Stimulated activated memory B cell treated with anti-CD40 and anti-IgM and Interleukin-4, amounts not matched to agents 10 μg/mL and 1 μg/mL and 100 μg/mL, for 72 hours (primary cell): Measurements from ENCODE around the gene FOXD2.

Source experiments
- ATAC-seq: fragments of 150-1000 bp; cut with Tn5 transposase; 2 replicates; pipeline ENCODE4 v1.10.0; 2021
- H3K27ac Mint-ChIP-seq: one replicate; pipeline ENCODE4 v1.8.0; 2022; ENCODE audit warnings: mild to moderate bottlenecking, mixed read lengths
- H3K27me3 Mint-ChIP-seq: one replicate; pipeline ENCODE4 v1.8.0; 2022; ENCODE audit warnings: mixed read lengths
- H3K36me3 Mint-ChIP-seq: one replicate; pipeline ENCODE4 v1.8.0; 2022; ENCODE audit warnings: mixed read lengths
- H3K4me1 Mint-ChIP-seq: one replicate; pipeline ENCODE4 v1.8.0; 2022; ENCODE audit warnings: mixed read lengths
- H3K4me3 Mint-ChIP-seq: one replicate; pipeline ENCODE4 v1.8.0; 2022; ENCODE audit warnings: mild to moderate bottlenecking, moderate library complexity, mixed read lengths
- H3K9me3 Mint-ChIP-seq: one replicate; pipeline ENCODE4 v1.8.0; 2022; ENCODE audit warnings: mixed read lengths

The FOXD2 gene

GRCh38 chr1:47437447-47438164, at the start of gene FOXD2:
TSS of gene FOXD2 (plus strand) at chr1:47438044. CDS start at chr1:47438136, 92 bp downstream.
- H3K4me3 Mint-ChIP-seq, result peak within 1 kb of the TSS; percentile 94
- no peaks in the 10 kb centered on the region for H3K9me3 Mint-ChIP-seq
- peaks cover 26% of the 10 kb centered on the region for H3K4me1 Mint-ChIP-seq
- H3K27ac Mint-ChIP-seq, result peak within 1 kb of the TSS; percentile 62
- peaks cover 27% of the 10 kb centered on the region for H3K27me3 Mint-ChIP-seq
- ATAC-seq, result peak; percentile 93
- no peaks in the 10 kb centered on the region for H3K36me3 Mint-ChIP-seq

- peaks cover 6% of the 10 kb centered on the region for H3K4me1 Mint-ChIP-seq
- H3K9me3 Mint-ChIP-seq, result no peaks in the 10 kb centered on the region
- no peaks in the 10 kb centered on the region for H3K36me3 Mint-ChIP-seq
- peaks cover 23% of the 10 kb centered on the region for H3K27me3 Mint-ChIP-seq
- peak; percentile 41 for ATAC-seq
- no peak overlapping the region for H3K4me3 Mint-ChIP-seq
- no peak overlapping the region for H3K27ac Mint-ChIP-seq
These were observed 49.0 kb upstream of the FOXD2 start for GRCh38 chr1:47388891-47389238.

DNA sequence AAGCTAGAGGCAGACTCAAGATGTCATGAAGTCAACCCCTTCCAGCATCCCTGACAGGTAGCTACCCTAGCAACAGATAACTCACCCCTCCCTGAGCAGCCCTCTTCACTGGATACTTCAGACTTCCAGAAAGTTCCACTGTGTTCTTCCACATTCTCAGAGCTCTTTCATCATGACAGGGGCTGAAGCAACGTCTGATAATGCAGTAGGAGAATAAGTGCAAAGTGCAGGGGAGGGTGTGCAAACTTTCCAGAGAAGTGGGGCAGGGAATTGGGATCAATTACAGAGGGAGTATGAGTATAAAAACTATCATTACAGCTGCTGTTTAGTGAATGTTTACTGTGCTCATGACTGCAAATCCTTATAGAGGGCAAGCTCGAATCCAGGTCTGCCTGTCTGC, 48.1 kb upstream of the FOXD2 start:
- Mint-ChIP-seq H3K27me3 (peaks cover 31% of the 10 kb centered on the region), H3K9me3 (no peaks in the 10 kb centered on the region), H3K36me3 (no peaks in the 10 kb centered on the region), H3K4me1 (peaks cover 6% of the 10 kb centered on the region), H3K27ac (no peak overlapping the region), H3K4me3 (no peak overlapping the region)
- no peak for ATAC-seq

GRCh38 chr1:47390843-47391242, 47.0 kb upstream of the FOXD2 start:
- no peaks in the 10 kb centered on the region for H3K9me3 Mint-ChIP-seq
- peaks cover 6% of the 10 kb centered on the region for H3K4me1 Mint-ChIP-seq
- peaks cover 42% of the 10 kb centered on the region for H3K27me3 Mint-ChIP-seq
- H3K36me3 Mint-ChIP-seq, result no peaks in the 10 kb centered on the region
- ATAC-seq, result no peak
- H3K4me3 Mint-ChIP-seq, result no peak overlapping the region
- H3K27ac Mint-ChIP-seq, result no peak overlapping the region

DNA sequence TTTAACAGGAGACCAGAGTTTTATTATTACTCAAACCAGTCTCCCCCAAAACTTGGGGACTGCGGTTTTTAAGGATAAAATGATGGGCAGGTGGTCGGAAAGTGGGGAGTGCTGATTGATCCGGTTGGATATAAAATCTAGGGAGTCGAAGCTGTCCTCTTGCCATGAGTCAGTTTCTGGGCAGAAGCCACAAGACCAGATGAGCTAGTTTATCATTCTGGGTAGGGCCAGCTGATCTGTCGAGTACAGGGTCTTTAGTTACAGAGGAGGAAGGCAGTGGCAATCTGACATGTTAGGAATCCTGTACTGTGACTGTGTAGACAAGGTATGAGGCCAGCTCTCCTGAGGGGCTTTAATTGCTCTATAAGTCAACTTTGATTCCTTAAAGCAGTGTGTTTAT, 44.7 kb upstream of the FOXD2 start:
- no peak overlapping the region for H3K4me3 Mint-ChIP-seq
- no peaks in the 10 kb centered on the region for H3K9me3 Mint-ChIP-seq
- ATAC-seq, result no peak
- no peak overlapping the region for H3K27ac Mint-ChIP-seq
- peaks cover 6% of the 10 kb centered on the region for H3K4me1 Mint-ChIP-seq
- peaks cover 53% of the 10 kb centered on the region for H3K27me3 Mint-ChIP-seq
- H3K36me3 Mint-ChIP-seq, result no peaks in the 10 kb centered on the region

DNA sequence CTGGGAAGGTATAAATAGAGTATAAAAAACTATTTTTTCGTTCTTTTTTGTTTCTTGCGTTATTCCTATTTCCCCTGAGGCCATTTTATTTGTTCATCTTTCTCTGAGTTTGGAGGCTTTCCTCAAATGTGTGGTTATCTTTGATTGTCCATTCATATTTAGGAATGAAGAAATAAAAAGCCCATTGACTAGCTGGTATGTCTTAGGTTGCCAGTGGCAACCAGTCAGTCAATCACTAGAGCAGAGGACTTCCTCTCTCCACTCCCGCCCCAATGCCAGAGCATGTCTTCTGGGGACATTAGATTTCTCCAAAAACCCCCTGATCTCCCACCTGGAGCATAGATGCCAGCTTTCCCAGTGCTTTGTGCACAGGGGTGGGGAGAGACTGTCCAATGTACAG, 42.4 kb upstream of the FOXD2 start:
- Mint-ChIP-seq H3K36me3 (no peaks in the 10 kb centered on the region), H3K27ac (no peak overlapping the region), H3K4me3 (no peak overlapping the region), H3K9me3 (no peaks in the 10 kb centered on the region), H3K27me3 (peaks cover 53% of the 10 kb centered on the region), H3K4me1 (no peaks in the 10 kb centered on the region)
- ATAC-seq, result no peak

DNA sequence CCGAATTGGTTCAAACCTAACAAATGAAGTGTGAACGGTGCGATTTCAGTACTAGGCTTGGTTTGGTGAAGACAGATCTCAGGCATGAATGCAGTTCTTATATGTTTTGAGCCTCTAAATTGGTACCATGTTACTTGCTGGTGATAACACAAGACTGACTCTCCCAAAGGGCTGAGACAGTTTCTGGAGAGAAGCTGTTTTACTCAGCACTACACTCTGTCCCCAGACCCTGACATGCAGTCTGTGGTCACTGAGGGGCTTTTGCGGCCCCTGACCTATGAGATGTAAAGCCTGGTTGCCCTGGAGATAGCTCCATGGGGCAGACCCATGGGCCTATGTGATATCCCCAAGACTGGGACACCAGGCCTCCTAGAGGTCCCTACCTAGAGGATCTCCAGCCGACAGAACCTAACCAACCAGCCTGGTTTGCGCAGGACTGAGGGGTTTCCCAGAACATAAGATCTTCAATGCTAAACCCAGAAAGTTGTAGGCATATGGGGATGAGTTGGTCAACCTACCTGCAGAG, 41.1 kb upstream of the FOXD2 start:
- peaks cover 61% of the 10 kb centered on the region for H3K27me3 Mint-ChIP-seq
- no peaks in the 10 kb centered on the region for H3K36me3 Mint-ChIP-seq
- no peak overlapping the region for H3K4me3 Mint-ChIP-seq
- no peak overlapping the region for H3K27ac Mint-ChIP-seq
- no peaks in the 10 kb centered on the region for H3K4me1 Mint-ChIP-seq
- no peak for ATAC-seq
- no peaks in the 10 kb centered on the region for H3K9me3 Mint-ChIP-seq

DNA sequence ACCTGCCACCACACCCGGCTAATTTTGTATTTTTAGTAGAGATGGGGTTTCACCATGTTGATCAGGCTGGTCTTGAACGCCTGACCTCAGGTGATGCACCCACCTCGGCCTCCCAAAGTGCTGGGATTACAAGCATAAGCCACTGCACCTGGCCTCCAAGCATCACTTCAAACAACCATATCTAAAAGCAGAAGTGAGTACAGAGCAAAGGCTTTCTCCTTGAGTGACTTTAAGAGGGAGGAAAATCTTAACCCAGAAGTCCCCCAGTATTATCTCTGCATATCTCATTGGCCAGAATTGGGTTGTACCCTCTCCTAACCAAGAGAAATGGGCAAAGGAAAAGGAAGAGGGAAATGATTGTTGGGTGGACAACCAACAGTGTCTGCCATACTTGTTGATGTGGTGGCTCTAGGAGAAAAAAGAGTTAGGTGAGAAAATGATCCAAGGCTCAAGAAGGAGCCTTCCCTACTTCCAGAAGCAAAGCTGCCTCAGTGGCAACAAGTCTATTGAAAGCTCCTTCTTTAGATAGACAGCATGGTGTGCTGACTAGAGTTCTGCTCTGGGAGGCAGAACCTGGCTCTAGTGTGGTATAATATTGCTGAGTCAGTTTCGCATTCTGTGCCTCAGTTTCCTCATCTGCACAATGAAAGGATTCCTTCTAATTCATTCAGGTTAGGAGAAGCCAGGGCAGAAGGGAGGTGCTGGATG, 38.6 kb upstream of the FOXD2 start:
- Mint-ChIP-seq H3K27ac (no peak overlapping the region), H3K4me3 (no peak overlapping the region), H3K4me1 (no peaks in the 10 kb centered on the region), H3K9me3 (no peaks in the 10 kb centered on the region), H3K27me3 (peaks cover 53% of the 10 kb centered on the region), H3K36me3 (no peaks in the 10 kb centered on the region)
- ATAC-seq, result peak; percentile 72

DNA sequence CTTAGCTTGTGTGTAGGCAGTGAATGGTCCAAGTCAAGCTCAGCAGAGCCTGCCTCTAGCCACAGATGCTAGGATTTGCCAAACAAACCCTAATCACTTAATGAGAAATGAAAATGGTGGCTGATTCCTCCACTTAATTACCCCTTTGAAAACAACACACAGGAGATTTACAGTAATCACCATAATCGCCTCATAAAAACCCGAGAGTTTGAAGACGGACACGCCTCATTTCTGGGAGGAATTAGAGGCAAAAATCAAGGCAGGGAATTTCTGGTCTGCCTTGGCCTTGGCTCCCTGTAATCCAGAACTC, 38.0 kb upstream of the FOXD2 start:
- no peaks in the 10 kb centered on the region for H3K4me1 Mint-ChIP-seq
- peaks cover 53% of the 10 kb centered on the region for H3K27me3 Mint-ChIP-seq
- no peak for ATAC-seq
- no peak overlapping the region for H3K4me3 Mint-ChIP-seq
- H3K9me3 Mint-ChIP-seq, result no peaks in the 10 kb centered on the region
- H3K27ac Mint-ChIP-seq, result no peak overlapping the region
- no peaks in the 10 kb centered on the region for H3K36me3 Mint-ChIP-seq

DNA sequence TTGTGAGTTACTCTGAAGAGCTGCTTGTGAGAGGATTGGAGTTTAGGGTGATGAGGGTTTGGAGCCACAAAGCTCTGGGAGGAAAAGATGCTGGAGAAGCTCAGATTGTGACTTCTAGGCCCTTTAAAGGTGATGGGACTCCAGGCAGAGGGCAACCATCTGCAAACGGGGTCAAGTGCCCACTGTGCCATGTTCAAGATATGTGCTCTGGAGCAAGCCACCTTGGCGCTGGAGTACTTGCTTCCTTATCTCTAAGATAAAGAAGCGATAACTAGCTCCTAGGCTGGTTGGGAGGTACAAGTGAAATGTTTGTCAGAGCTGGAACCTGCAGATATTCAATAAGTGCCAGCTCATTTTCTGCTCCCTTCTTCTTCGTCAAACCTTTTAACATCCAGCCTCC, 36.1 kb upstream of the FOXD2 start:
- Mint-ChIP-seq H3K27ac (no peak overlapping the region), H3K4me1 (no peaks in the 10 kb centered on the region), H3K9me3 (no peaks in the 10 kb centered on the region), H3K27me3 (peaks cover 48% of the 10 kb centered on the region), H3K36me3 (no peaks in the 10 kb centered on the region), H3K4me3 (no peak overlapping the region)
- no peak for ATAC-seq

DNA sequence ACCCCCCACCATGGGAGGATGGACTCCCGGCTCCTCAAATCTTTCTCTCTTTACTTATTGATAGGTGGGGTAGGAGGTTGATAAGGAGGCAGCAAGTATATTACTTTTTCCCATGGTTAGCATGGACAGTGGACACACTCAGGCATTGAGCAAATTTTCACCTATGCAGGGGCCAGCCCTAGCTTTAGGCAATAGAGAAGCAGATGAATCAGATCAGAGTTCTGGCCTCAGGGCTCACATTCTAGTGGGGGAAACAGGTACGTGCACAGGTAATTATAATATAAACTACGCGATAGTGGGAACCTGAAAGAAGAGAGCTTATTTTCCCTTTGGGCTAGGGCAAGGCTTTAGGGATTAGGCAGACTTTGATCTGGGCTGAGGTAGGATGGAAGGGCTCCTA, 35.3 kb upstream of the FOXD2 start:
- no peak for ATAC-seq
- Mint-ChIP-seq H3K36me3 (no peaks in the 10 kb centered on the region), H3K27ac (no peak overlapping the region), H3K4me3 (no peak overlapping the region), H3K27me3 (peaks cover 41% of the 10 kb centered on the region), H3K4me1 (no peaks in the 10 kb centered on the region), H3K9me3 (no peaks in the 10 kb centered on the region)

DNA sequence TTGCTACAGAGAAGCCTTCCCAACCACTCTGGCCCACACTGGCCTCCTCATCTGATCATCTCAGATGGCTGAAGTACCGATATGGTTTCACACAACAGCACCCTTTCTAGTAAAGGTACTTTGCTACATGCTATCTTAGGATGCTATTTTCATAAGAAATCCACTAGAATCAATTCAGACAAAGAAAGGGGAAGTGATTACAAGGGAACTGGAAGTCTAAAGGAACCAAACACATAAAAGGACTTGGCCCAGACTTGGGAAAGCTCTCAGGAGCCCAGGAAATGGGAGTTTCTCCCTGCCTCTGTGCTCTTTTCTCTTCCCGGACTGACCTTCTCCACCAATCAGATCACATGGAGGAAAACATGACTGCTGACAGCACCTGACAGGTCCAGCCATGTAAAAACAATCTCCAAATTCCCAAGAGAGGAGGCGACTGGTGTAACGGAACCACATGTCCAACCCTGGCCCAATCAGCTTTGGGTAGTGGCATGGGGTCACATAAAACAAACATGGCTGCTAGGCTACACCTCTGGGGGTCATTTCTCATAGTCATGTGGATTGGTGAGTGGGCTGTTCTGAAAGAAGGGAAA, 34.4 kb upstream of the FOXD2 start:
- ATAC-seq, result no peak
- Mint-ChIP-seq H3K36me3 (no peaks in the 10 kb centered on the region), H3K27ac (no peak overlapping the region), H3K27me3 (peaks cover 39% of the 10 kb centered on the region), H3K4me3 (no peak overlapping the region), H3K4me1 (no peaks in the 10 kb centered on the region), H3K9me3 (no peaks in the 10 kb centered on the region)

GRCh38 chr1:47405697-47406096, 32.1 kb upstream of the FOXD2 start:
- ATAC-seq, result peak; percentile 39
- Mint-ChIP-seq H3K4me3 (no peak overlapping the region), H3K9me3 (no peaks in the 10 kb centered on the region), H3K36me3 (no peaks in the 10 kb centered on the region), H3K4me1 (no peaks in the 10 kb centered on the region), H3K27ac (no peak overlapping the region), H3K27me3 (peaks cover 51% of the 10 kb centered on the region)

- ATAC-seq, result no peak
- no peaks in the 10 kb centered on the region for H3K36me3 Mint-ChIP-seq
- H3K27ac Mint-ChIP-seq, result no peak overlapping the region
- H3K4me1 Mint-ChIP-seq, result no peaks in the 10 kb centered on the region
- H3K4me3 Mint-ChIP-seq, result no peak overlapping the region
- no peaks in the 10 kb centered on the region for H3K9me3 Mint-ChIP-seq
- peaks cover 42% of the 10 kb centered on the region for H3K27me3 Mint-ChIP-seq
These were observed 30.9 kb upstream of the FOXD2 start for GRCh38 chr1:47406966-47407365.

- Mint-ChIP-seq H3K4me3 (no peak overlapping the region), H3K9me3 (no peaks in the 10 kb centered on the region), H3K27ac (no peak overlapping the region), H3K36me3 (no peaks in the 10 kb centered on the region), H3K4me1 (no peaks in the 10 kb centered on the region), H3K27me3 (peaks cover 36% of the 10 kb centered on the region)
- no peak for ATAC-seq
These were observed 30.4 kb upstream of the FOXD2 start for GRCh38 chr1:47407481-47407880.
